Breast epithelium (tissue), 4 donors: ENCODE measurements around the gene HIPK4. TPM values are rescaled to one million over a fixed set of nuclear protein-coding genes. Genes with fewer than 3 reads are reported as not detected.

Experiments
- DNase-seq, 2 donors: peaks; one replicate each; pipeline ENCODE4 v3.0.0-alpha.2; 2019; ENCODE audit warnings: low spot score in 2 of 2
- H3K27ac ChIP-seq, 2 donors: fragments of 200-600 bp; sonication (generic) in 1 of 2; one replicate each; pipeline ENCODE4 v1.5.1; 2016 to 2019; ENCODE audit warnings: mild to moderate bottlenecking in 1 of 2
- H3K27me3 ChIP-seq, 2 donors: fragments of 200-600 bp; sonication (generic) in 1 of 2; one replicate each; pipeline versions ENCODE4 v1.5.1 to v1.6.0; 2017 to 2019; ENCODE audit warnings: control low read depth in 1 of 2, mild to moderate bottlenecking in 1 of 2
- H3K36me3 ChIP-seq: fragments of 200-600 bp; one replicate; pipeline ENCODE4 v1.5.1; 2019
- H3K4me1 ChIP-seq, 2 donors: fragments of 200-600 bp; sonication (generic); one replicate each; pipeline ENCODE4 v1.5.1; 2016 to 2019; ENCODE audit warnings: control low read depth in 1 of 2
- H3K4me3 ChIP-seq, 3 donors: fragments of 200-600 bp; sonication (generic); 1 replicate in 2 of 3; 2 replicates in 1 of 3; pipeline ENCODE4 v1.5.1; 2016 to 2019; ENCODE audit warnings: mild to moderate bottlenecking in 3 of 3, moderate library complexity in 2 of 3
- H3K9me3 ChIP-seq, 2 donors: fragments of 200-600 bp; sonication (generic) in 1 of 2; one replicate each; pipeline ENCODE4 v1.5.1; 2016 to 2019; ENCODE audit warnings: control low read depth in 1 of 2
- POLR2A ChIP-seq: fragments of 450-650 bp; IDR thresholded peaks from one replicate; pipeline ENCODE4 v1.6.1; 2016; ENCODE audit warnings: antibody characterized with exemption, mild to moderate bottlenecking, moderate library complexity
- POLR2AphosphoS5 ChIP-seq, 3 donors: sonication (generic); formaldehyde crosslinking; IDR thresholded peaks; one replicate each; pipeline ENCODE4 v1.6.1; 2017; ENCODE audit warnings: antibody characterized with exemption in 3 of 3
- intact Hi-C: fragments of 100-400 bp; cut with DNase I; formaldehyde crosslinking; loops from one replicate; pipeline ENCODE4 v1.15.1; 2023; ENCODE audit warnings: low total_unique reads
- total RNA-seq, 3 donors: library from RNA; depleted of rRNA; stranded (reverse); fragments of >200 nt; gene quantifications; one replicate each; pipeline ENCODE4 v1.1.0, GENCODE V29; 2016
- TF ChIP-seq, protein P1 (sequence below), 3 donors: fragments of 450-650 bp; IDR thresholded peaks; one replicate each; pipeline ENCODE4 v1.5.1; 2016 to 2017; ENCODE audit warnings: antibody characterized with exemption in 3 of 3, mild to moderate bottlenecking in 3 of 3, moderate library complexity in 3 of 3

The HIPK4 gene
- total RNA-seq, 3 donors from 2014 or later, result 0.16 to 0.33 TPM; not detected in 1

GRCh38 chr19:40355975-40356680 is 33.9 kb downstream of the HIPK4 start:
- no peaks in the 10 kb centered on the region for H3K27me3 ChIP-seq
- H3K4me1 ChIP-seq, result no peaks in the 10 kb centered on the region
- no peak overlapping the region for H3K27ac ChIP-seq
- intact Hi-C loops, result no loop called here
- DNase-seq, result no peak
- TF ChIP-seq POLR2AphosphoS5 (IDR thresholded peaks at IDR 0.05), result no peak
- TF ChIP-seq, protein P1, sequence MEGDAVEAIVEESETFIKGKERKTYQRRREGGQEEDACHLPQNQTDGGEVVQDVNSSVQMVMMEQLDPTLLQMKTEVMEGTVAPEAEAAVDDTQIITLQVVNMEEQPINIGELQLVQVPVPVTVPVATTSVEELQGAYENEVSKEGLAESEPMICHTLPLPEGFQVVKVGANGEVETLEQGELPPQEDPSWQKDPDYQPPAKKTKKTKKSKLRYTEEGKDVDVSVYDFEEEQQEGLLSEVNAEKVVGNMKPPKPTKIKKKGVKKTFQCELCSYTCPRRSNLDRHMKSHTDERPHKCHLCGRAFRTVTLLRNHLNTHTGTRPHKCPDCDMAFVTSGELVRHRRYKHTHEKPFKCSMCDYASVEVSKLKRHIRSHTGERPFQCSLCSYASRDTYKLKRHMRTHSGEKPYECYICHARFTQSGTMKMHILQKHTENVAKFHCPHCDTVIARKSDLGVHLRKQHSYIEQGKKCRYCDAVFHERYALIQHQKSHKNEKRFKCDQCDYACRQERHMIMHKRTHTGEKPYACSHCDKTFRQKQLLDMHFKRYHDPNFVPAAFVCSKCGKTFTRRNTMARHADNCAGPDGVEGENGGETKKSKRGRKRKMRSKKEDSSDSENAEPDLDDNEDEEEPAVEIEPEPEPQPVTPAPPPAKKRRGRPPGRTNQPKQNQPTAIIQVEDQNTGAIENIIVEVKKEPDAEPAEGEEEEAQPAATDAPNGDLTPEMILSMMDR (IDR thresholded peaks at IDR 0.05), result no peak
- no peak for TF ChIP-seq POLR2A
- H3K9me3 ChIP-seq, result no peaks in the 10 kb centered on the region
- H3K36me3 ChIP-seq, result no peaks in the 10 kb centered on the region
- H3K4me3 ChIP-seq, result no peak overlapping the region

DNA sequence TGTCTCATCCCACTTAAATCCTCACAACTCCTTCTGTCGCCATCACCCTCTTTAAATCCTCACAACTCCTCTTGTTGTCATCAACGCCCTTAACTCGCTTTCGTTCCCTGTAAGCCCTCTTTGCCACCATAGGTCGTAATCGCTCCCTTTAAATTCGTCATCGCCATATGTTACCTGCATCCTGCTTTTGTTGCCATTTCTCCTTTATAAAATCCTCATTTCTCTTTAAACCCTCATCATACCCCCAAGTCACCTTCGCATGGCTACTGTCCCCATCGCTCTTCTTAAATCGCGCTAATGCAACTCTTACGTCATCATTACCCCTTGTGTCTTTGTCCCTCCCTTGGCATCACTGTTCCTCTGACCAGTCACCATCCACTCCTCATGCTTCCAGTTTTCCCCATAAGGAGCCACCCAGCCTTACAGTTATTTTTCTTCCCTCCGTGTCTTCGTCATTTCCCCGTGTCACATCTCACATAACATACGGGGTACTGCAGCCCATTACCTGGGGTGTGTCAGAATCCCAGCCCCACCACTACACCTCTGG is 40.9 kb downstream of the HIPK4 start:
- H3K27ac ChIP-seq, result peak overlapping the region; percentile 77 to 82
- peak in 1 of 2 donors; percentile 47 for DNase-seq
- intact Hi-C loops, result no loop called here
- H3K36me3 ChIP-seq, result no peaks in the 10 kb centered on the region
- H3K4me1 ChIP-seq, result no peaks in the 10 kb centered on the region
- no peaks in the 10 kb centered on the region for H3K9me3 ChIP-seq
- TF ChIP-seq, protein P1 (IDR thresholded peaks at IDR 0.05), result no peak
- TF ChIP-seq POLR2AphosphoS5 (IDR thresholded peaks at IDR 0.05) (peak in 2 of 3 donors; percentile 10 to 28), POLR2A (no peak)
- H3K27me3 ChIP-seq, result no peaks in the 10 kb centered on the region
- peak overlapping the region; percentile 70 to 80 (median 77) for H3K4me3 ChIP-seq

GRCh38 chr19:40348125-40348913 is 41.7 kb downstream of the HIPK4 start, which contains the start of the genes C19orf47 and PLD3:
TSS of gene C19orf47 (minus strand) at chr19:40348397. CDS start at chr19:40341857, 6,540 bp downstream.
TSS of gene PLD3 (plus strand) at chr19:40348695. CDS start at chr19:40366484, 17,789 bp downstream.
- no peaks in the 10 kb centered on the region for H3K27me3 ChIP-seq
- H3K4me1 ChIP-seq, result no peaks in the 10 kb centered on the region
- TF ChIP-seq POLR2A (peak; percentile 89), POLR2AphosphoS5 (IDR thresholded peaks at IDR 0.05) (peak; percentile 88 to 98 (median 92))
- TF ChIP-seq, protein P1 (IDR thresholded peaks at IDR 0.05), result peak in 1 of 3 donors; percentile 29
- intact Hi-C loops, result no loop called here
- peak within 1 kb of the TSS; percentile 70 to 80 (median 77) for H3K4me3 ChIP-seq
- peak within 1 kb of the TSS; percentile 77 to 82 for H3K27ac ChIP-seq
- no peaks in the 10 kb centered on the region for H3K9me3 ChIP-seq
- no peaks in the 10 kb centered on the region for H3K36me3 ChIP-seq
- DNase-seq, result peak; percentile 99 to 100

- intact Hi-C loops, result no loop called here
- TF ChIP-seq, protein P1 (IDR thresholded peaks at IDR 0.05), result no peak
- no peak for TF ChIP-seq POLR2AphosphoS5 (IDR thresholded peaks at IDR 0.05)
- TF ChIP-seq POLR2A, result no peak
These were observed 45.6 kb downstream of the HIPK4 start for GRCh38 chr19:40344422-40344821.

More at GRCh38 chr19:40344422-40344821, 45.6 kb downstream of the HIPK4 start:
- Histone ChIP-seq H3K4me3 (no peak overlapping the region), H3K27ac (peak overlapping the region in 1 of 2 donors; percentile 6), H3K36me3 (no peaks in the 10 kb centered on the region), H3K27me3 (no peaks in the 10 kb centered on the region), H3K4me1 (peaks cover 0 to 8% of the 10 kb centered on the region in 2 donors), H3K9me3 (no peaks in the 10 kb centered on the region)
- no peak for DNase-seq
